HepG2 (cell line): Measurements from ENCODE around the gene UNC93A. TPM values are rescaled to one million over a fixed set of nuclear protein-coding genes. Genes with fewer than 3 reads are reported as not detected.
"Not testable (repeated sequence)": the region's sequence is repeated elsewhere in the genome, so short reads cannot be mapped to it uniquely, and the experiment has no call there.

Source experiments
- ATAC-seq: fragments of 200-7000 bp; cut with Tn5 transposase; 3 replicates; pipeline ENCODE4 v1.9.1; 2020; ENCODE audit warnings: mild to moderate bottlenecking, moderate library complexity
- BruUV-seq: library from RNA; stranded (reverse); fragments of 400-500 nt; replicated peaks from 2 replicates; lab custom pipeline; 2021; lab: Mats Ljungman, UMichigan
- CTCF ChIA-PET: fragments of 300-600 bp; formaldehyde crosslinking; extraction: SDS; loops from one replicate; lab custom pipeline; 2021; ENCODE audit warnings: low total read pairs, inconsistent platforms, low intra/inter-chr PET ratio; lab: Yijun Ruan, JAX
- POLR2A ChIA-PET: fragments of 350-600 bp; sonication (Branson Sonifier 250); formaldehyde crosslinking; loops from one replicate; lab custom pipeline; 2020; ENCODE audit warnings: antibody characterized with exemption, inconsistent platforms; lab: Yijun Ruan, JAX
- DNase-seq: peaks from one replicate; pipeline ENCODE4 v3.0.0-alpha.2; 2015; ENCODE audit warnings: low spot score
- FAIRE-seq: peaks from 3 replicates; lab custom pipeline; 2011; peaks lifted over from hg19 to GRCh38; lab: Jason Lieb, UNC
- H2AFZ ChIP-seq: one replicate; pipeline ENCODE4 v1.6.1; 2011; ENCODE audit warnings: low read length, inconsistent platforms
- H3K27ac ChIP-seq: fragments of 300-600 bp; 3 replicates; pipeline ENCODE4 v1.8.0; 2011; ENCODE audit warnings: mixed run types, mild to moderate bottlenecking, mixed read lengths, low read length, inconsistent platforms; ENCODE audit not compliant: insufficient read depth; ENCODE audit errors: extremely low read length
- H3K27me3 ChIP-seq, 2 experiments: fragments of 200-600 bp in 1 of 2; 2 replicates in 1 of 2; 3 replicates in 1 of 2; pipeline versions ENCODE4 v1.6.0 to v1.8.0; 2011; ENCODE audit warnings: low read length in 2 of 2, mild to moderate bottlenecking in 2 of 2, moderate library complexity in 2 of 2, inconsistent platforms in 1 of 2; ENCODE audit not compliant: insufficient read depth in 2 of 2, control insufficient read depth in 1 of 2
- H3K36me3 ChIP-seq, 2 experiments: fragments of 200-600 bp in 1 of 2; replicated peaks in 1 of 2; 2 replicates in 1 of 2; 3 replicates in 1 of 2; pipeline versions ENCODE4 v1.5.1 to v1.8.0; 2011; ENCODE audit warnings: low read length in 2 of 2, inconsistent platforms in 1 of 2; ENCODE audit not compliant: insufficient read depth in 2 of 2, control insufficient read depth in 1 of 2
- H3K4me1 ChIP-seq: 2 replicates; pipeline ENCODE4 v1.5.1; 2012; ENCODE audit warnings: low read length, inconsistent platforms; ENCODE audit not compliant: insufficient read depth
- H3K4me2 ChIP-seq: 2 replicates; pipeline ENCODE4 v1.6.0; 2011; ENCODE audit warnings: low read depth, low read length, inconsistent platforms
- H3K4me3 ChIP-seq, 3 experiments: fragments of 200-600 bp in 1 of 3; sonication (generic), shearing (Covaris generic) in 1 of 3; replicated peaks in 1 of 3; 2 replicates each; pipeline ENCODE4 v1.5.1; 2011 to 2016; ENCODE audit warnings: low read length in 3 of 3, inconsistent platforms in 2 of 3, low read depth in 2 of 3, mild to moderate bottlenecking in 2 of 3, control low read depth in 1 of 3, mixed read lengths in 1 of 3; ENCODE audit not compliant: insufficient read depth in 1 of 3
- H3K79me2 ChIP-seq: one replicate; pipeline ENCODE4 v1.6.1; 2011; ENCODE audit warnings: low read length, inconsistent platforms; ENCODE audit not compliant: insufficient read depth
- H3K9ac ChIP-seq: 2 replicates; pipeline ENCODE4 v1.6.0; 2011; ENCODE audit warnings: mild to moderate bottlenecking, low read depth, low read length, inconsistent platforms; ENCODE audit not compliant: insufficient read depth
- H3K9me3 ChIP-seq: 2 replicates; pipeline ENCODE4 v1.5.1; 2012; ENCODE audit warnings: mild to moderate bottlenecking, low read length
- H4K20me1 ChIP-seq: 2 replicates; pipeline ENCODE4 v1.6.0; 2011; ENCODE audit warnings: inconsistent platforms, mild to moderate bottlenecking, low read length, moderate library complexity; ENCODE audit not compliant: insufficient read depth
- DNMT1 ChIP-seq: sonication (generic); formaldehyde crosslinking; IDR thresholded peaks from 2 replicates; pipeline ENCODE4 v1.5.1; 2020; ENCODE audit warnings: mild to moderate bottlenecking, missing genetic modification reagents
- SAP130 ChIP-seq: IDR thresholded peaks from 2 replicates; pipeline ENCODE4 v1.6.1; 2016; ENCODE audit warnings: low read depth
- ZBTB38 ChIP-seq: sonication (generic); formaldehyde crosslinking; IDR thresholded peaks from 2 replicates; pipeline ENCODE4 v1.5.1; 2020; ENCODE audit warnings: mild to moderate bottlenecking, missing genetic modification reagents
- ZNF292 ChIP-seq: sonication (generic); formaldehyde crosslinking; IDR thresholded peaks from 2 replicates; pipeline ENCODE4 v1.8.1; 2022; ENCODE audit warnings: mild to moderate bottlenecking, low read depth, missing genetic modification reagents, borderline replicate concordance
- WGBS: methylation state at CpG from one replicate; pipeline ENCODE4 v1.1.6; 2017; ENCODE audit warnings: low lambda C conversion rate; 5-methylcytosine and 5-hydroxymethylcytosine counted together
- in situ Hi-C: cut with HindIII; loops from 2 replicates; pipeline ENCODE4 v1.10.0; 2017; ENCODE audit warnings: low pct_unique_long_range_greater_than_20kb; ENCODE audit not compliant: extremely low pct_ligation_motif_present
- intact Hi-C: fragments of 100-400 bp; cut with micrococcal nuclease; formaldehyde crosslinking; loops from one replicate; pipeline ENCODE4 v1.10.0; 2022; ENCODE audit not compliant: unreplicated experiment
- polyA plus RNA-seq, 8 experiments: library from polyadenylated mRNA; depleted of rRNA in 3 of 8; stranded (reverse) in 7 of 8; unstranded in 1 of 8; fragments of >200 nt; fragmentation: Illumina TruSeq in 4 of 8; extraction: Trizol in 4 of 8; gene quantifications; 2 replicates each; pipeline versions ENCODE4 v1.2.1 to v1.2.3, GENCODE V29; 2011 to 2016; ENCODE audit warnings: low read depth in 4 of 8, missing spikeins in 1 of 8, mixed read lengths in 1 of 8; ENCODE audit not compliant: insufficient read depth in 1 of 8
- total RNA-seq, 5 experiments: library from RNA; depleted of rRNA; stranded (reverse); fragments of >200 nt; fragmentation: Illumina TruSeq; extraction: Trizol; gene quantifications; 2 replicates each; pipeline ENCODE4 v1.2.3, GENCODE V29; 2016; ENCODE audit warnings: low read depth in 1 of 5
- TF ChIP-seq, protein P1 (sequence below): sonication (generic); formaldehyde crosslinking; IDR thresholded peaks from 2 replicates; pipeline ENCODE4 v1.8.0; 2022; ENCODE audit warnings: missing genetic modification reagents, mild to moderate bottlenecking, borderline replicate concordance
- TF ChIP-seq, protein P2 (sequence below): sonication (generic); formaldehyde crosslinking; IDR thresholded peaks from 2 replicates; pipeline ENCODE4 v1.5.1; 2020; ENCODE audit warnings: mild to moderate bottlenecking, missing genetic modification reagents, moderate library complexity
- TF ChIP-seq, protein P3 (sequence below): sonication (generic); formaldehyde crosslinking; IDR thresholded peaks from 2 replicates; pipeline ENCODE4 v1.8.0; 2022; ENCODE audit warnings: missing genetic modification reagents, mild to moderate bottlenecking, moderate library complexity, borderline replicate concordance

The UNC93A gene
- total and polyA plus RNA-seq, 2 of the 13 experiments (the other 11 are each of a cell fraction or from before 2014, with no cell fraction given): 11.0 to 42.7 TPM

DNA sequence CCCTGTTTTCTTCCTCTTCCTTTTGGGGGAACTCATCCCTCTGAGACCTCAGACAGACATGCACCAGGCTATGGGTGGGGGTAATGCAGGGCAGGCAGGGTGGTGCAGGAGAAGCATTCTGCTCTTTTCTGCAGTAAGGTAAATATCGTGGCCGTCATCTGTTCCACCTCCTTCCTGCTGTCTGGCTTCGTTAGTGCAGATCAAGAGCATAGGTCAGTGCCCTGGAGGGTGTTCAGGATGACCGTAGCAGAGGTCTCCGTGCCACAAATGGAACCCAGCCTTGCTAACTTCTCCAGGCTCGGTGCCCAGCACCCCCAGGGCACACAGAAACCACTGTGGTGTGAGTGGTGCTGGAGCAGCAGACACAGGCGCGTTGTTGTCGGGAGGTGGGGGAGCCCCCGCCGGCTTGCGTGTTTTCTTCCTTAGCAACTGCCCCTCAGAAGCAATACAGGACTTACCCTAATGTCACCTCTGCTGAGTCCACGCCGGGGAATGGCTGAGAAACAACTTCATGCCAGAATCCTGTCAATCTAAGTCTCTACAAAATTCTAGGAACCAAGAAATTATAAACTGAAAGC is 42.1 kb upstream of the UNC93A start:
- CTCF ChIA-PET, DNase-seq, H3K9ac ChIP-seq, H3K36me3 ChIP-seq, in situ Hi-C loops, H4K20me1 ChIP-seq, H3K27ac ChIP-seq, H3K27me3 ChIP-seq, intact Hi-C loops, H3K79me2 ChIP-seq, BruUV-seq, H2AFZ ChIP-seq, H3K9me3 ChIP-seq, H3K4me3 ChIP-seq: not testable (repeated sequence)
- peaks cover 39% of the 10 kb centered on the region for H3K4me1 ChIP-seq
- 56% methylated on average over 12 of the region's 14 CpGs for WGBS
- POLR2A ChIA-PET: interaction anchor here (1.7 kb wide), 2 partner anchors 29 to 159 kb away, joined by 6 to 7 read pairs; no protein-coding TSS in a partner anchor
- TF ChIP-seq, protein P1, sequence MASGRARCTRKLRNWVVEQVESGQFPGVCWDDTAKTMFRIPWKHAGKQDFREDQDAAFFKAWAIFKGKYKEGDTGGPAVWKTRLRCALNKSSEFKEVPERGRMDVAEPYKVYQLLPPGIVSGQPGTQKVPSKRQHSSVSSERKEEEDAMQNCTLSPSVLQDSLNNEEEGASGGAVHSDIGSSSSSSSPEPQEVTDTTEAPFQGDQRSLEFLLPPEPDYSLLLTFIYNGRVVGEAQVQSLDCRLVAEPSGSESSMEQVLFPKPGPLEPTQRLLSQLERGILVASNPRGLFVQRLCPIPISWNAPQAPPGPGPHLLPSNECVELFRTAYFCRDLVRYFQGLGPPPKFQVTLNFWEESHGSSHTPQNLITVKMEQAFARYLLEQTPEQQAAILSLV (CRISPR knock-in tag): peak; percentile 42; the same call in 1 of the 2 replicates
- TF ChIP-seq, protein P2, sequence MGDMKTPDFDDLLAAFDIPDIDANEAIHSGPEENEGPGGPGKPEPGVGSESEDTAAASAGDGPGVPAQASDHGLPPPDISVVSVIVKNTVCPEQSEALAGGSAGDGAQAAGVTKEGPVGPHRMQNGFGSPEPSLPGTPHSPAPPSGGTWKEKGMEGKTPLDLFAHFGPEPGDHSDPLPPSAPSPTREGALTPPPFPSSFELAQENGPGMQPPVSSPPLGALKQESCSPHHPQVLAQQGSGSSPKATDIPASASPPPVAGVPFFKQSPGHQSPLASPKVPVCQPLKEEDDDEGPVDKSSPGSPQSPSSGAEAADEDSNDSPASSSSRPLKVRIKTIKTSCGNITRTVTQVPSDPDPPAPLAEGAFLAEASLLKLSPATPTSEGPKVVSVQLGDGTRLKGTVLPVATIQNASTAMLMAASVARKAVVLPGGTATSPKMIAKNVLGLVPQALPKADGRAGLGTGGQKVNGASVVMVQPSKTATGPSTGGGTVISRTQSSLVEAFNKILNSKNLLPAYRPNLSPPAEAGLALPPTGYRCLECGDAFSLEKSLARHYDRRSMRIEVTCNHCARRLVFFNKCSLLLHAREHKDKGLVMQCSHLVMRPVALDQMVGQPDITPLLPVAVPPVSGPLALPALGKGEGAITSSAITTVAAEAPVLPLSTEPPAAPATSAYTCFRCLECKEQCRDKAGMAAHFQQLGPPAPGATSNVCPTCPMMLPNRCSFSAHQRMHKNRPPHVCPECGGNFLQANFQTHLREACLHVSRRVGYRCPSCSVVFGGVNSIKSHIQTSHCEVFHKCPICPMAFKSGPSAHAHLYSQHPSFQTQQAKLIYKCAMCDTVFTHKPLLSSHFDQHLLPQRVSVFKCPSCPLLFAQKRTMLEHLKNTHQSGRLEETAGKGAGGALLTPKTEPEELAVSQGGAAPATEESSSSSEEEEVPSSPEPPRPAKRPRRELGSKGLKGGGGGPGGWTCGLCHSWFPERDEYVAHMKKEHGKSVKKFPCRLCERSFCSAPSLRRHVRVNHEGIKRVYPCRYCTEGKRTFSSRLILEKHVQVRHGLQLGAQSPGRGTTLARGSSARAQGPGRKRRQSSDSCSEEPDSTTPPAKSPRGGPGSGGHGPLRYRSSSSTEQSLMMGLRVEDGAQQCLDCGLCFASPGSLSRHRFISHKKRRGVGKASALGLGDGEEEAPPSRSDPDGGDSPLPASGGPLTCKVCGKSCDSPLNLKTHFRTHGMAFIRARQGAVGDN (CRISPR knock-in tag): peak; percentile 39
- TF ChIP-seq, protein P3, sequence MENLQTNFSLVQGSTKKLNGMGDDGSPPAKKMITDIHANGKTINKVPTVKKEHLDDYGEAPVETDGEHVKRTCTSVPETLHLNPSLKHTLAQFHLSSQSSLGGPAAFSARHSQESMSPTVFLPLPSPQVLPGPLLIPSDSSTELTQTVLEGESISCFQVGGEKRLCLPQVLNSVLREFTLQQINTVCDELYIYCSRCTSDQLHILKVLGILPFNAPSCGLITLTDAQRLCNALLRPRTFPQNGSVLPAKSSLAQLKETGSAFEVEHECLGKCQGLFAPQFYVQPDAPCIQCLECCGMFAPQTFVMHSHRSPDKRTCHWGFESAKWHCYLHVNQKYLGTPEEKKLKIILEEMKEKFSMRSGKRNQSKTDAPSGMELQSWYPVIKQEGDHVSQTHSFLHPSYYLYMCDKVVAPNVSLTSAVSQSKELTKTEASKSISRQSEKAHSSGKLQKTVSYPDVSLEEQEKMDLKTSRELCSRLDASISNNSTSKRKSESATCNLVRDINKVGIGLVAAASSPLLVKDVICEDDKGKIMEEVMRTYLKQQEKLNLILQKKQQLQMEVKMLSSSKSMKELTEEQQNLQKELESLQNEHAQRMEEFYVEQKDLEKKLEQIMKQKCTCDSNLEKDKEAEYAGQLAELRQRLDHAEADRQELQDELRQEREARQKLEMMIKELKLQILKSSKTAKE (CRISPR knock-in tag): peak; percentile 59; the same call in 1 of the 2 replicates
- TF ChIP-seq ZBTB38 (CRISPR knock-in tag): peak; percentile 82
- TF ChIP-seq DNMT1: 0 out of 2 replicates have a peak, but pooled peaks have one; percentile 32
- TF ChIP-seq ZNF292: 0 out of 2 replicates have a peak, but pooled peaks have one; percentile 28
- TF ChIP-seq SAP130 (CRISPR knock-in tag): 0 out of 2 replicates have a peak, but pooled peaks have one; percentile 10
- ATAC-seq: peak; percentile 74
- peak; percentile 32 for FAIRE-seq
- peak overlapping the region; percentile 25; the same call in 1 of the 2 replicates for H3K4me2 ChIP-seq
